Measurements from ENCODE around the gene VAV3.

The VAV3 gene

DNA sequence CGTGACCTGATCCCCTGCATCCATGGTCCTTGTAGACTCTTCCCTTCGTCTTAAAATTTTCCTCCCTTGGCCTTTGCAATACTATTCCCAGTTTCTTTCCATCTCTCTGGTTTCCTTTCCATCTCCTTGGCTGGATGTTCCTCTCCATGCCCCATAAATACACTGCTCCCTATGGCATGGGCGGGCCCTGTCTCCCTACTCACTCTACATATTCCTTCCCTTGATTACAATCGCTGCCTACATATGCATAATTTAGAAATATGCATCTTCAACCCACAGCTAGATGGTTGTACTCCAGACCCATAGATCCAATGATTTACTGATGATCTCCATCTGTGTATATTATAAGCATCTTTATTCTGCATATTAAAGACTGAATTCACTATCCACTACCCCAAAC lies 419.1 kb downstream of the VAV3 start:
- no peak overlapping the region for H3K27ac Mint-ChIP-seq
- no peak overlapping the region for H3K4me3 Mint-ChIP-seq
- H3K4me1 Mint-ChIP-seq, result peaks cover 21% of the 10 kb centered on the region
- TF ChIP-seq CTCF (IDR thresholded peaks at IDR 0.05), result no peak
- no peaks in the 10 kb centered on the region for H3K27me3 Mint-ChIP-seq (ENCODE audit: low read depth, poor library complexity)
- H3K36me3 Mint-ChIP-seq (ENCODE audit: low read depth), result no peaks in the 10 kb centered on the region
- DNase-seq, result no peak
- no peaks in the 10 kb centered on the region for H3K9me3 Mint-ChIP-seq

DNA sequence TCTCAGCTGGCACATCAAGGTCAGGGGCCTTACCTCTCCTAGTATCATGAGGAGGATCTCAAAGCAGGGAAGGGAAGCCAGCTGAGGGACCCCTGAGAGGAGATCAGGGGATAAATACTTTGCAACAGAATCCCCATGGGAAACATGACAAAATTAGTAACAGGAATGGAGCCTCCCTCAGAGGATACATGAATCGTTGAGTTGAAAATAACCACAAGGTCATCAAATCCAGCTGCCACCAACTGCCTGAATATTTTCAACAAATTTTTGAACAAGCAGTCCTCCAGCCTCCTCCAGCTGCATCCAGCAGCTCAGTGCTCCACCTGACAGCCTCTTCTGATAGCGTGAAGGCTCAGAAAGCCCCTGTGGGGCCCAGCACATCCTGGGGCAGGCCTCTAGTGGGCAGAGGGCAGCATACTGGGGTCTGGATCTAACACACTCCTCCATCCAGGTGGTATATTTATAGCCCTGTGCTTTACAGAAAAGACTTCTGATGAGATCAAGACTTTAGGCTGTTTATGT lies 419.9 kb downstream of the VAV3 start:
- no peaks in the 10 kb centered on the region for H3K36me3 Mint-ChIP-seq (ENCODE audit: low read depth)
- H3K27ac Mint-ChIP-seq, result no peak overlapping the region
- no peaks in the 10 kb centered on the region for H3K9me3 Mint-ChIP-seq
- peaks cover 28% of the 10 kb centered on the region for H3K4me1 Mint-ChIP-seq
- DNase-seq, result no peak
- no peak for TF ChIP-seq CTCF (IDR thresholded peaks at IDR 0.05)
- H3K27me3 Mint-ChIP-seq (ENCODE audit: low read depth, poor library complexity), result no peaks in the 10 kb centered on the region
- H3K4me3 Mint-ChIP-seq, result no peak overlapping the region

DNA sequence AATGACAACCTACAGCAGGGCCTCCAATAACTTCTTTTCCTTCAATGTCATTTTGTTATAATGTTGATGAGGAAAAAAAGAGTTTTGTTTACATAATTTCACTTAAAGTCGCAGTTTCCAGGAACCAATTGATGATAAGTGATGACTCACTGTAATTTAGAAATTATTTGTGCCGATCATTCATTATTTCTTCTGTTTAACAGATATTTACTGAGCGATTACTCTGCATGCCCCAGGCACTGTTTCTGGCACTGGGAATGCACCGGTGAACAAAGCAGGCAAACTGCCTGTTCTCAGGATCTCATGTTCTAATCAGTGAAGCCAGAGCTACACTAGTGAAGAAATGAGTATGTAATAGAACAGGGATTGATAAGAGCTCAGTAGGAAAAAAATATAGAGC lies 420.7 kb downstream of the VAV3 start:
- H3K27ac Mint-ChIP-seq, result no peak overlapping the region

GRCh38 chr1:107541412-107541811 lies 423.6 kb downstream of the VAV3 start:
- Mint-ChIP-seq H3K4me3 (no peak overlapping the region), H3K4me1 (peaks cover 39% of the 10 kb centered on the region)
- TF ChIP-seq CTCF (IDR thresholded peaks at IDR 0.05), result no peak

More for the DNA sequence above, 420.7 kb downstream of the VAV3 start:
- Mint-ChIP-seq H3K4me3 (no peak overlapping the region), H3K27me3 (ENCODE audit: low read depth, poor library complexity) (no peaks in the 10 kb centered on the region), H3K9me3 (no peaks in the 10 kb centered on the region), H3K4me1 (peaks cover 34% of the 10 kb centered on the region), H3K36me3 (ENCODE audit: low read depth) (no peaks in the 10 kb centered on the region)
- DNase-seq, result no peak
- TF ChIP-seq CTCF (IDR thresholded peaks at IDR 0.05), result no peak

GRCh38 chr1:107538502-107538901 lies 426.5 kb downstream of the VAV3 start:
- Mint-ChIP-seq H3K4me3 (no peak overlapping the region), H3K9me3 (no peaks in the 10 kb centered on the region), H3K4me1 (peaks cover 48% of the 10 kb centered on the region), H3K36me3 (ENCODE audit: low read depth) (no peaks in the 10 kb centered on the region), H3K27me3 (ENCODE audit: low read depth, poor library complexity) (peaks cover 4% of the 10 kb centered on the region), H3K27ac (no peak overlapping the region)
- no peak for DNase-seq
- TF ChIP-seq CTCF (IDR thresholded peaks at IDR 0.05), result no peak

More at GRCh38 chr1:107541412-107541811, 423.6 kb downstream of the VAV3 start:
- no peaks in the 10 kb centered on the region for H3K9me3 Mint-ChIP-seq
- no peaks in the 10 kb centered on the region for H3K36me3 Mint-ChIP-seq (ENCODE audit: low read depth)
- DNase-seq, result no peak
- no peak overlapping the region for H3K27ac Mint-ChIP-seq
- H3K27me3 Mint-ChIP-seq (ENCODE audit: low read depth, poor library complexity), result no peaks in the 10 kb centered on the region

GRCh38 chr1:107536266-107536665 lies 428.7 kb downstream of the VAV3 start:
- TF ChIP-seq CTCF (IDR thresholded peaks at IDR 0.05), result no peak
- DNase-seq, result no peak
- H3K36me3 Mint-ChIP-seq (ENCODE audit: low read depth), result no peaks in the 10 kb centered on the region
- H3K4me3 Mint-ChIP-seq, result no peak overlapping the region
- H3K27ac Mint-ChIP-seq, result no peak overlapping the region
- peaks cover 4% of the 10 kb centered on the region for H3K27me3 Mint-ChIP-seq (ENCODE audit: low read depth, poor library complexity)
- no peaks in the 10 kb centered on the region for H3K9me3 Mint-ChIP-seq
- H3K4me1 Mint-ChIP-seq, result peaks cover 32% of the 10 kb centered on the region
